Activated naive CD8-positive, alpha-beta T cell (primary cell): Measurements from ENCODE around the gene SLC35E1.
A peak's percentile ranks its signal among the peaks of the same experiment; 100 is the strongest.

Experiments
- H3K27ac Mint-ChIP-seq: one replicate; pipeline ENCODE4 v1.8.0; 2021; ENCODE audit warnings: mixed read lengths
- H3K27me3 Mint-ChIP-seq: one replicate; pipeline ENCODE4 v1.8.0; 2021; ENCODE audit warnings: mixed read lengths
- H3K36me3 Mint-ChIP-seq: one replicate; pipeline ENCODE4 v1.8.0; 2021; ENCODE audit warnings: mixed read lengths
- H3K4me1 Mint-ChIP-seq: one replicate; pipeline ENCODE4 v1.8.0; 2021; ENCODE audit warnings: low read depth, mixed read lengths
- H3K4me3 Mint-ChIP-seq: one replicate; pipeline ENCODE4 v1.8.0; 2021; ENCODE audit warnings: mild to moderate bottlenecking, mixed read lengths
- H3K9me3 Mint-ChIP-seq: one replicate; pipeline ENCODE4 v1.8.0; 2021; ENCODE audit warnings: low read depth, mixed read lengths

SLC35E1 gene

GRCh38 chr19:16531380-16531669, 40.9 kb downstream of the SLC35E1 start:
- H3K27me3 Mint-ChIP-seq = no peaks in the 10 kb centered on the region
- H3K4me1 Mint-ChIP-seq = no peaks in the 10 kb centered on the region
- H3K9me3 Mint-ChIP-seq = no peaks in the 10 kb centered on the region
- H3K27ac Mint-ChIP-seq = no peak overlapping the region
- no peaks in the 10 kb centered on the region for H3K36me3 Mint-ChIP-seq
- H3K4me3 Mint-ChIP-seq = no peak overlapping the region

- Mint-ChIP-seq H3K27me3 (no peaks in the 10 kb centered on the region), H3K9me3 (no peaks in the 10 kb centered on the region), H3K4me3 (no peak overlapping the region), H3K4me1 (no peaks in the 10 kb centered on the region), H3K27ac (no peak overlapping the region), H3K36me3 (no peaks in the 10 kb centered on the region)
Observed at GRCh38 chr19:16530540-16531379, 41.5 kb downstream of the SLC35E1 start.

- Mint-ChIP-seq H3K36me3 (no peaks in the 10 kb centered on the region), H3K27ac (no peak overlapping the region), H3K27me3 (no peaks in the 10 kb centered on the region), H3K4me1 (no peaks in the 10 kb centered on the region), H3K4me3 (no peak overlapping the region), H3K9me3 (no peaks in the 10 kb centered on the region)
Observed at GRCh38 chr19:16529466-16530144, 42.6 kb downstream of the SLC35E1 start.

- Mint-ChIP-seq H3K4me3 (no peak overlapping the region), H3K36me3 (no peaks in the 10 kb centered on the region), H3K27ac (no peak overlapping the region), H3K27me3 (no peaks in the 10 kb centered on the region), H3K9me3 (no peaks in the 10 kb centered on the region), H3K4me1 (no peaks in the 10 kb centered on the region)
Observed at GRCh38 chr19:16527971-16528521, 44.2 kb downstream of the SLC35E1 start.

GRCh38 chr19:16527334-16527935, 44.8 kb downstream of the SLC35E1 start:
- no peaks in the 10 kb centered on the region for H3K36me3 Mint-ChIP-seq
- no peaks in the 10 kb centered on the region for H3K27me3 Mint-ChIP-seq
- no peak overlapping the region for H3K27ac Mint-ChIP-seq
- H3K4me3 Mint-ChIP-seq = no peak overlapping the region
- H3K4me1 Mint-ChIP-seq = no peaks in the 10 kb centered on the region
- H3K9me3 Mint-ChIP-seq = no peaks in the 10 kb centered on the region

- Mint-ChIP-seq H3K27ac (no peak overlapping the region), H3K27me3 (no peaks in the 10 kb centered on the region), H3K4me1 (no peaks in the 10 kb centered on the region), H3K9me3 (no peaks in the 10 kb centered on the region), H3K4me3 (no peak overlapping the region), H3K36me3 (no peaks in the 10 kb centered on the region)
Observed at GRCh38 chr19:16525751-16526481, 46.3 kb downstream of the SLC35E1 start.

GRCh38 chr19:16524991-16525734, 47.1 kb downstream of the SLC35E1 start:
- H3K27ac Mint-ChIP-seq = no peak overlapping the region
- no peaks in the 10 kb centered on the region for H3K27me3 Mint-ChIP-seq
- no peaks in the 10 kb centered on the region for H3K36me3 Mint-ChIP-seq
- H3K4me1 Mint-ChIP-seq = no peaks in the 10 kb centered on the region
- H3K9me3 Mint-ChIP-seq = no peaks in the 10 kb centered on the region
- no peak overlapping the region for H3K4me3 Mint-ChIP-seq

GRCh38 chr19:16522559-16523377, 49.4 kb downstream of the SLC35E1 start:
- no peaks in the 10 kb centered on the region for H3K4me1 Mint-ChIP-seq
- H3K27me3 Mint-ChIP-seq = no peaks in the 10 kb centered on the region
- peak overlapping the region; percentile 22 for H3K27ac Mint-ChIP-seq
- no peak overlapping the region for H3K4me3 Mint-ChIP-seq
- no peaks in the 10 kb centered on the region for H3K36me3 Mint-ChIP-seq
- no peaks in the 10 kb centered on the region for H3K9me3 Mint-ChIP-seq

- no peaks in the 10 kb centered on the region for H3K4me1 Mint-ChIP-seq
- no peak overlapping the region for H3K4me3 Mint-ChIP-seq
- H3K27me3 Mint-ChIP-seq = no peaks in the 10 kb centered on the region
- H3K9me3 Mint-ChIP-seq = no peaks in the 10 kb centered on the region
- no peaks in the 10 kb centered on the region for H3K36me3 Mint-ChIP-seq
- no peak overlapping the region for H3K27ac Mint-ChIP-seq
Observed at GRCh38 chr19:16521715-16522289, 50.4 kb downstream of the SLC35E1 start.

- Mint-ChIP-seq H3K36me3 (no peaks in the 10 kb centered on the region), H3K4me1 (no peaks in the 10 kb centered on the region), H3K4me3 (no peak overlapping the region), H3K27me3 (no peaks in the 10 kb centered on the region), H3K27ac (no peak overlapping the region), H3K9me3 (no peaks in the 10 kb centered on the region)
Observed at GRCh38 chr19:16520986-16521624, 51.1 kb downstream of the SLC35E1 start.

- no peak overlapping the region for H3K4me3 Mint-ChIP-seq
- H3K4me1 Mint-ChIP-seq = no peaks in the 10 kb centered on the region
- no peak overlapping the region for H3K27ac Mint-ChIP-seq
- no peaks in the 10 kb centered on the region for H3K9me3 Mint-ChIP-seq
- no peaks in the 10 kb centered on the region for H3K27me3 Mint-ChIP-seq
- H3K36me3 Mint-ChIP-seq = no peaks in the 10 kb centered on the region
Observed at GRCh38 chr19:16520074-16520973, 51.9 kb downstream of the SLC35E1 start.

GRCh38 chr19:16519230-16519687, 53.0 kb downstream of the SLC35E1 start:
- H3K27me3 Mint-ChIP-seq = no peaks in the 10 kb centered on the region
- H3K9me3 Mint-ChIP-seq = no peaks in the 10 kb centered on the region
- no peaks in the 10 kb centered on the region for H3K4me1 Mint-ChIP-seq
- no peak overlapping the region for H3K4me3 Mint-ChIP-seq
- no peaks in the 10 kb centered on the region for H3K36me3 Mint-ChIP-seq
- no peak overlapping the region for H3K27ac Mint-ChIP-seq
